Activated CD8-positive, alpha-beta memory T cell treated with anti-CD3 and anti-CD28 coated beads for 4 hours (primary cell): ENCODE measurements around the gene NFYA.

Source experiments
- DNase-seq, 2 donors: peaks; one replicate each; pipeline ENCODE4 v3.0.0-alpha.2; 2020; ENCODE audit warnings: low read depth in 2 of 2

Gene NFYA

DNA sequence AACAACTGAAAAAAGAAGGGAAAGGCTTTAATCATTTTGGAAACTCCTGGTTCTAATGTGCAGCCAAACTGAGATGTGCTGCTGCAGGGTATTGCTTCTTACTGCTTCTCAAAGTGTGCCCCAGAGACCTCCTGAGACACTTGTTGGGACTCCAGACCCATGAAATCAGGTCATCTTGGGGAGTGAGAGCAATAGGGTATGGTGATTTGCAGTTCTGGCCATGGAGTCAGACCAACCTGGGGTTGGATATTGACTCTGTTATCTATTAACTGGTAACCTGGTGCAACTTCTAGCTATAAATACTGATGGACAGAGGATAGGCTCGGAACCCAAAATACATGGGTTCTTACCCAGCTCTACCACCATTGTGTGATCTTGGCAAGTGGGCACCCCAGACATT, 26.7 kb upstream of the NFYA start:
- no peak for DNase-seq

DNA sequence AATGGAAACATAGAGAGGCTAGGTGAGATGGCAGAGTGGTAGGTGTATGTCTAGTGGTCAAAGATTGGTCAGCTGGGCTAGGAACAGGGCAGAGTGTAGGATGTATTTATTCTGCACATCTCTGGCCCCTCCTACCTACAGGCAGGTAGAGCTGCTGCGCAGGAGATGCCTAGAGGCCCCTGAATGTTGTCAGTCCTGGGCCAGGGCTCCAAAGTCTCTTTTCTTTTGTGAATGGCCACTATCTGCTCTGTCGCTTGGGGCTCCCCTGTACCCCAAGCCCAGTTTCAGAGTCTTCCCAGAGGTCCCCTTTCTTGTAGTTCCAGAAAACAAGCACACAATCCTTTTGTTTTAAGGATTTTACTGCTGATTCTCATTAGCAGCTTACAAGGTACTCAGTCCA, 25.5 kb upstream of the NFYA start:
- no peak for DNase-seq

DNA sequence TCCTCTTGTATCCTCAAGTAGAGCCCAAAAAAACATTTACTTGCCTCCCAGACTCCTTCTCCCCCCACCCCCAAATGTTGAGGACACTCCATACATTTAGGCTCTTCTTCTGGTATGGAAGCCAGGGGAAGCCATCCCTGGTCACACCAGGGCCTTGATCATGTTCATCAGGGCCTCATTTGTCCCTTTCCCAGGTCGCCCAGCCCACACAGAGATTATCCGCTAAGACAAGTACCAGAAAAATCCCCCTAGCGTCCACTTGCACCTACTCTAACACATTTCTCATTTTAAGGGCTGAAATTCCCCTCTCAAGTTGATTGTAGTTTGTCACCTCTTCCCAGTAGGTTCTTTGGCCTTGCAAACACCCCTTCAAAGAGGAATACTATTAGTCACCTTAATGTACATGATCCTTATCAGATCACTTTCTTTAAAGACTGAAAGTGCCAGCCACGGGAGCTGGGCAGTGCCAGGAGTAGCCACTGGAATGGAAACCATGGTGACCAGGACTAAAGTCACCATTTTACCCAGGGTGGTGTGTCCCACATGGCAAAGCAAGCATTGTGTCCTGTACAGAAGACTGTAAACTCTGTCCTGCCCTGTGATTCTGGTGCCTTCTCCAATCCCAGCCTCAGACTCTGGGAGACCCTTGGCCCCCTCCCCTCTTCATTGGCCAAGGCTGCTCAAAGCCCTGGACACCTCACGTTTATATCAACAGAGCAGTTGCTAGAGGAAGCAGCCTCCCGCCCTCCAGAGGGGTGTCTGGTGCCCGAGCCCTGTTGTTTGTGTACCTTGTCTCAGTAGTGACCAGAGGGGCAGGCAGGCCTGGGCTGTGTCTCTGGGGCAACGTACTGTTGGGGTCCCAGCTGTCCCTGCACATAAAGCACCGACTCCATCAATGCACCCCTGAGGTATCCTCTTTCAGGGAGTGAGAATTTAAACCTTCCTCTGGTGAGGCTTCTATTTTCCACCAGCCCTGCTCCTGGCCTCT, 24.7 kb upstream of the NFYA start:
- DNase-seq, result no peak

DNA sequence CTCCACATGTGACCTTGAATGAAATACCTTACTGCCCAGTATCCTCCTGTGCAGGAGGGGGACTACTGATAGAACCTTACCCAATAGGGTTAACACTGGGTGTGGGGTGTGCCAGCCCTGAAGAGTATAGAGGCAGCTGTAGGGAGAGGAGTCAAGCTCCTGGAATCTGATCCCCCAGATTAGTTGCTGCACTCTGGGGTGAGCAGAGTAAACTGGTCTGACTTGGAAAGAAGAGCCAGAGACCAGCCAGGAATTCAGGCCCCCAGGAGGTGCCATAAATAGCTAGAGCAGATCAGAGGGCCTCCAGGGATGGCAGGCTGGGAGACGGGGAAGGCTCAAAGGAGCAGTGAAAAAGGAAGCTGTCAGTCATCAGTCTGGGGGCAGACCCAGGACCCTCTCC, 23.3 kb upstream of the NFYA start:
- DNase-seq, result no peak

DNA sequence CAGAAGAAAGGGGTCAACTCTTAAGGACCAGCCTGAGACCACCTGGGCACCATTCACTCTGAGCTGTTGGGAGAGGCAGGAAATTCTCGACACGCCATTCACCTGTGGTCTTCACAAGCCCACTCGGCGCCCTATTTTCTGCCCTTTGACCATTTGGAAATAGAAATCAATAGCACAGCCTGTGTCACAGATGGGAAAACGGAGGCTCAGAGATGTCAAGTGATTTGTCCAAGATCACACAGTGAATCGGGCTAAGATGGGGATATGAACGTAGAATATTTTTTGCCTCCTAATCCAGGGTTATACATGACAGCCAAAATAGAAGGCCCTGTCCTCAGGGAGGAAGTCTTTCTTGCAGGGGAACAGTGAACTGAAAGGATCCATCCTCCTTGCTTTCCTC, 22.8 kb upstream of the NFYA start:
- DNase-seq, result no peak

DNA sequence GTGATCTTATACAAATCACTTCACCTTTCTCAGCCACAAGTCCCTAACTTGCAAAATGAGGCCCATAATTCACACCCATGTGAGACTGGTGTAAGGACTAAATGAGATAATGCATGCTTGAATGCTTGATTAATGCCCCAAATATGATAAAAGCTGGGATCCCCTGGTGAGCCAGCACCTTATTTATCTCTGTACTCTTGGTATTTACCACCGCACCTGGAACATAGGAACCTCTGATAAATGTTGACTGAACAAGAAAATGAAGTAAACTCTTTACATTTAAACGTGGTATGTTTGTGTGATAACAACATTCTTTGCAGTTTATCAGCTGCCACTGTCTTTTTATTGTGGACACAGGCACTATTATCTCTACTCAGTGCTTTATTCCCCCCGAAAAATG, 22.2 kb upstream of the NFYA start:
- no peak for DNase-seq

DNA sequence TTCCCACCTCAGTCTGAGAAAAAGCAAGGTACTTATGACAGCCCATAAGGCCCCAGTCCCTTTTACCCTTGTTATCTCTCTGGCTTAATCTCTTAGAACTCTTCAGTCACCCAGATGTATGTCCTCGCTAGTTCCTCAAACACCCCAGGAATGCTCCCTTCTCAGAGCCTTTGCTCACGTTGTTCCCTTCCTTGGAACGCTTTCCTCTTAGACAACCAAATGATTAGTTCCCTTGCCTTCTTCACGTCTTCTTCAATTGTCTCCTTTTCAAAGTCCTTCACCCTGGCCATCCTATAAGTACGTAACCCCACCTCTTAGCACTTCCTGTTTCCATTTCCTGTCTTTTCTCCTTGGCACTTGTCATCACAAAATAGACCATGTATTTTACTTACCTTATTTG, 20.9 kb upstream of the NFYA start:
- DNase-seq, result no peak

DNA sequence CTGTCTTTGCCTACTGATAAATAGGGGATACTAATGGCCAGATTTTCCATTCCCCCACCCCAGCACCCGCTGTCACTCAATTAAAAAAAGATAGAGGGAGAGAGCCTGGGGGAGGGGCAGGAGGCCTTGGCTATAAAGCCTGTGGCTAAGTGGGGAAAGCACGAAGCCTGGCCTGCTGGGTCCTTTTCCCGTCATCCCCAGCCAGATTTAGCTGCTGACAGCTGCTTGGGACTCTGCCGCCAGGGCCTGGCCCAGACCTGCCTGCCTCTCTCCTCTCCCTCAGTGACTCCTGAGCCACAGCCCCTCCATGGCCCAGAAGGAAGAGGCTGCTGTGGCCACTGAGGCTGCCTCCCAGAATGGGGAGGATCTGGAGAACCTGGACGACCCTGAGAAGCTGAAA, 19.7 kb upstream of the NFYA start, which contains the start of gene APOBEC2:
Gene APOBEC2 (plus strand): TSS at position 162 of the 400 bp plus-strand sequence. CDS start 146 bp downstream, at position 308.
- DNase-seq, result no peak

DNA sequence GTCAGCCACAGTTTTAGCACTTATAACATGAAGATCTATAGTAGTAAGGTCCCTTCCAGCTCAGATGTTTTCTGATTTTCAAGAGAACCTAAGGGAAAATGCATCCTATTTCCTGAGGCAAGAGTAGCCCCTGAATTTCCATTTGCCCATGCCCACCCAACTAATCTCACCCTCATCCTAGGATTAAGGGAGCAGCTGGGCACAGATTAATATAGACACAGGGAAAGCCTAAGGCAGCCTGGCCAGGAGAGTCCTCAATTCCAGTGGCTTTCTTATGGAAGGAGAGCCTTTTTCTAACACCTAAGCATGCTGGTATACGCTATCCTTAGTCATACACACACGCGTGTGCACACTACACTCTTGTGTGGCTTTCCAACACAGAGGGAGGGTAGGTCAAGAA, 18.3 kb upstream of the NFYA start:
- DNase-seq, result no peak

DNA sequence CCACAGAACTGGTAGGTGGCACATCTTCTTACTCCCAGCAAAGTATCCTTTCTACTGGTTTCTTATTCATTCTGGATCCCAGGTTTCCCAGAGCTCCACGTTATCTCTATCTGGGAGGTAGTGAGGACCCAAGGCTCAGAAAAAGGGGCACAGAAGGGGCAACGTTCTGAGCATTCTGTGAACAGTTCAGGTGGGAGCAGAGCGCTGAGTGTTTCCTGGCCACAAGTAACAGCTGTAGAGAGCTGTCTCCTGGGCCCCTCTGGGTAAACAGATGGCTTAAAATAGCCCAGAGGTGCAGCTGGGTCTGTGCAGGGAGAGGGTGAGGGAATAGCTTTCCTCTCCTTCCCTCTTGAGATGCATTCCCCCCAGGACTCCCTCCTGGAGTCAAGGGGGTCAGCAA, 17.6 kb upstream of the NFYA start:
- no peak for DNase-seq

DNA sequence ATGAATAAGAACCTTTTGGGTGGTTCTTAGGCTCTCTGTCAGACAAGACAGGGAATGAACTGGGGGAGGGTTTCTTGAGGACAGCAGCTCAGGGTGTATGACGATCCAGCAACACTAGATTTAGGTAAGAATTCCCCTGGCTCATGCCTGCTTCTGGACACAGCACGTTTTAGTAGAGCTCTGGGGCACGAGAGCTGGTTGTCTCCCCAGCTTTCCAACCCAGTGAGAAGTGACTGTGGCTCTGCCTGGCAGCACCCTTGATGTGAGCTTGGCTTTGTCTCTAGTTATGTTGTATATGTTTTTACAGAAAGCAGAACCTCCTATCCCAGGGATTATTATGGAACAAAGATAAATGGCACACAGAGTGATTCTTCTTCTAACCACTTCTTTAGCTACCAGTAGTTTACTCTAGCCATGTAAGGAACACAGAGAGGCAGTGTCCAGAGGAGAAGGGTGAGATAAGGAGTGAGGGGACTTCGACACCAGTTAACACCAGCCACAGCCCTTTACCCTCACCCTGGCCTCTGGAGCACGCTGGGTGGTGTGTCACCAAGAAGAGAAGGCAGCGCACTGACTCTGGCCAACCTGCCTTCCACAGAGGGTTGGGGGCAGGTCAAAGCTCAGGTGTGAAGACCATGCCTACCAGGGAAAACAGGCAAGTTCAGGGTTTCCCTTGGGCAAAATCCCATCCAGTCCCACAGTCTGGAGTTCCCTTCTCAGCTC, 15.8 kb upstream of the NFYA start:
- no peak for DNase-seq

DNA sequence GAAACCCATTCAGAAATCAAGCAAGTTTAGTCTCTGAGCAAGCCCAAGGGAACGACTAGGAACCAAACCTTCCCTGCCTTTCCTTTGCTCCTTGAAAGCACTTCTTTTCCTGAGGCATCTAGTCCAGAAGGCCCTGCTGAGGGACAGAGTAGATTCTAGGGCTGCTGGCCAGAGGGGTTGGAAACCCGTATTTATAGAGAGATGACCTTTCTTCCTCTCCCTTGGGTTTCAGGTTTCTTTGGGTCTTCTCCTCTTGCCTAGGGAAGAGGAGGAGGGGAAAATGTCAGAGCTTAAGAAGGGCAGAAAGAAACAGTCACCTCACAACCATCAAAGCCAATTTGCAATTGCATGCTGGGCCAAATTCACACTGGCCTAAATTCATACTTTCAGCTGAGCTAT, 14.0 kb upstream of the NFYA start:
- DNase-seq, result no peak

DNA sequence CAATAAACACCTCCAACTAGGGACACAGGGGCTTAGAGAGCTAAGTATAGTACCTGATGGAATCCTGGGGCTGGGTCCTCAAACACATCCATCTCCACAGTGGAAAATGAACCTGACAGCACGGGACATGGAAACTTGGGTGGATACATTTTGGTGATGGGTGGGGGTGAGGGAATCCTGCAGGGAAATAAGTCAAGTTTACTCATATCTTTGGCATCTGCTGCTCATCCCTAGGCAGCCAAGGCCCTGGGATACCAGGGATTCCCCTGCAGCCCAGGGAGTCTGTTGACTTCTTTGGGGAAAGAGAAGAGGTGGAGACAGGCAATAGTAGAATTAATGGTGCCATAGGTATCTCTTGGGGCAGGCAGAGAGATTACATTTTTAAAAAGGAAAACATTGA, 13.2 kb upstream of the NFYA start:
- DNase-seq, result no peak

DNA sequence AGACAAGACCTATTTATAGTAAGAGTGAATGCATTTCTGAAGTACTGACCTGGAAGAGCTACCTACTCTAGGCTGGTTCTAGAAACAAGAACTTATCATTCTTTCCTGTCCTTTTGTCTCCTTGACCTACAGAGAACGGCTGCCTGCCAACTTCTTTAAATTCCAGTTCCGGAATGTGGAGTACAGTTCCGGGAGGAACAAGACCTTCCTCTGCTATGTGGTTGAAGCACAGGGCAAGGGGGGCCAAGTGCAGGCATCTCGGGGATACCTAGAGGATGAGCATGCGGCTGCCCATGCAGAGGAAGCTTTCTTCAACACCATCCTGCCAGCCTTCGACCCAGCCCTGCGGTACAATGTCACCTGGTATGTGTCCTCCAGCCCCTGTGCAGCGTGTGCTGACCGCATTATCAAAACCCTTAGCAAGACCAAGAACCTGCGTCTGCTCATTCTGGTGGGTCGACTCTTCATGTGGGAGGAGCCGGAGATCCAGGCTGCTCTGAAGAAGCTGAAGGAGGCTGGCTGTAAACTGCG, 11.5 kb upstream of the NFYA start:
- no peak for DNase-seq

DNA sequence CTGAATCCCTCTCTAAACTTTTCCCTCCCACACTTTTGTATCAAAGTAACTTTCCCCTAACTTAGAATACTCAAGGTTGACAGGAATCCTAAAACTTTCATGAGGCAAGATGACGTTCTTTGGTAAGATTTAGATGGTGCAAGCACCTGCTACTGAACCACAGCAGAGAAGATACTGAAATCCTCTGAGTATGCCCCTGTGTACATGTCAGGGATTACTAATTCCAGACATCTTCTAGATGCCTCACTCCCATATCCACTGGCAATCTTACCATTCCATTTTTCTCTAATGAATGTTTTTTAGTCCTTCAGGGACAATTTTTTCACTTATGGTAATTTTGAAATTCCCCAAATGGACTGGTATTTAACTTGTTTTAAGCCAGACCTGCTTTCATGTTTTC, 10.7 kb upstream of the NFYA start:
- DNase-seq, result no peak

DNA sequence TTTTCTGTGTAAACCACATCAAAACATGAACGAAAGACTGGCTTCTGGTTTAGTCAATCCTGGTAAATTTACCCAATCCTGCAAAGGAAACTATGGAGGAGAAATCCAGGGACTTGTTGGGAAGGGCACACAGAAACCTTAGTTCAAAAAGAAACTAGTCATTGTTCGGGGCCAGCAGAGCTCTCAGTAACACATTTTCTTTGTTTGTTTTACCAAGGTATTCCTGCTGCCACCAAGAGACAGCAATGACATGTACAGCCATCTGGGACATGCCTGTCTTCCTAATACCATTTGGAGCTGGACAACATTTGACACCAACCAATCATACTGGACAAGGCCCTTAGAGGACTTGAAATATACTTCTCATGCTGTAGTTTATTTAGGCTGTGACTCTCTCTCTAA, 8.9 kb upstream of the NFYA start:
- DNase-seq, result no peak

DNA sequence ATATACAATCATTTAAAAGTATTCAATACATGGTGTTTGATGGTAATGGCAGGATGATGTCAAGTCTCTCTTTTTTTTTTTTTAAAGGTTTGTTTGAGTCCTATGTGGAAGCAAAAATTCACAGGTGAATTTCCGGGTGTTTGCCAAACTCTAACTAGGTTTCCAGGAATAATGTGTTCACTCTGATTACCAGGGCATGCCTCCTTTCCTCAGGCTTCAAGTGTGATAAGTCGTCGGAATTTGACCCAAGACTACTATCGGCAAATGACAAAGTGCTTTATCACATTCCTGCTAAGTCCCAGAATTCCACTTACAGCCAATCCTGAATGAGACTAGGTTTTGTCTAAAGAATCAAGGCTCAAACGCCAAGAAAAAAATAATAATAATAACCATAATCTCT, 7.9 kb upstream of the NFYA start:
- DNase-seq, result no peak

DNA sequence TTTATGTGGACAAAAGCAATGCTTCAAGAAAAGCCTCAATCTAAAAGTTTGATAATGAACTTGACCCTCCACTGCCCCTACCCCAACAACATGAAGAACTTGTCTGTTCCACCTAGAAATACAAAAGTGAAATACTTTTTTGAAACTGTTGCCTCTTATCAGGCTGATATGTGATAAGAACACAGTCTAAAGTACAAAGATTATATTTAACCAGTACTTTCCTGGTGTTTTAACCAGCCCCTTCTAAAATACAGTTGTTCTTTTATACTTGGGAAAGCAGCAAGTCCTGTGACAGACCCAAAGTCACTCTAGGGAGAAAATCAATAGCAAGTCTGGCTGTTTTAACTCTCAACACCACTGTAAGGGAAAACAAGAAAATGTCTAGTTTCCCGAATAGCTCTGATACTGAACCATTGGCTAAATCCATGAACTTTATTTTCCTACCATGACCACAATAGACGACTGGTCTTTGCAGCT, 7.2 kb upstream of the NFYA start:
- no peak for DNase-seq

DNA sequence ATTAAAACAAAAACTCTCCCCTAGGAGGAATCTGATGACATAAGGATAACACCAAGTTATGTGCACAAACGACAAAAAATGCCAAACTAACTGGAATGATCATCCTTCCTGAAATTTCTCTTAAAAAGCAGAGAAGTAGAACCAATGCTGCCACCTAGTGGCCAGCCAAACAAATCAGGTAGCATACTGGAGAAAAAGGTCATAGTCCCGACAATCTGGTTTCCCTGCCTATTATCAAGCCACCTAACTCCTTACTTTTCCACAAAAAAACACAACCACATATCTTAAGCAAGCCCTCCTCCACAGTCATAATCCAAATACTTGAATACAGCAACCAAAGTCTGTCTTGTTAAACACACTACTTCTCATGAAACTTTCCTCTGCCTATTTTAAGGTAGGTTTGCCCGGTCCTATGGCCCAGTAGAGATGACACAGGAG, 5.9 kb upstream of the NFYA start:
- DNase-seq, result peak; percentile 34 to 35

DNA sequence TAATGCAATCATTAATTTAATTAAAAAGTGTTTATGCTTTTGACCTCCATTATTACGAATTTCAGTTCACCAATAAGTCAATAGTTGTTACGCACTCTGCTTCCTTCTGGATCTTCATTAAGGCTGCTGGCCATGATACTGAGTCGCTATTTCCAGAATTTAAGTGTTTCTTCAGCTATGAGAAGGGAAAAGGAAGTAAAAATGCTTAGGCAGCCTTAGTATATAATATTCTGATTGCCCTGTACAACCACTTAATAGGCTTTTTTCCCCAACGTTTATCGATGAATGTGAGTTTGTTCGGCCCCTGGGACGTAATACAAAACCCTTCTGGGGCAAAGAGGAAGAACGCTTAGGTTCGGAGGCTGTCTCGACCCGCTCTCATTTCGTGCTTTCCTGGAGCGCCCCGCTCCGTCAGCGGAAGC, 1.3 kb upstream of the NFYA start:
- no peak for DNase-seq

DNA sequence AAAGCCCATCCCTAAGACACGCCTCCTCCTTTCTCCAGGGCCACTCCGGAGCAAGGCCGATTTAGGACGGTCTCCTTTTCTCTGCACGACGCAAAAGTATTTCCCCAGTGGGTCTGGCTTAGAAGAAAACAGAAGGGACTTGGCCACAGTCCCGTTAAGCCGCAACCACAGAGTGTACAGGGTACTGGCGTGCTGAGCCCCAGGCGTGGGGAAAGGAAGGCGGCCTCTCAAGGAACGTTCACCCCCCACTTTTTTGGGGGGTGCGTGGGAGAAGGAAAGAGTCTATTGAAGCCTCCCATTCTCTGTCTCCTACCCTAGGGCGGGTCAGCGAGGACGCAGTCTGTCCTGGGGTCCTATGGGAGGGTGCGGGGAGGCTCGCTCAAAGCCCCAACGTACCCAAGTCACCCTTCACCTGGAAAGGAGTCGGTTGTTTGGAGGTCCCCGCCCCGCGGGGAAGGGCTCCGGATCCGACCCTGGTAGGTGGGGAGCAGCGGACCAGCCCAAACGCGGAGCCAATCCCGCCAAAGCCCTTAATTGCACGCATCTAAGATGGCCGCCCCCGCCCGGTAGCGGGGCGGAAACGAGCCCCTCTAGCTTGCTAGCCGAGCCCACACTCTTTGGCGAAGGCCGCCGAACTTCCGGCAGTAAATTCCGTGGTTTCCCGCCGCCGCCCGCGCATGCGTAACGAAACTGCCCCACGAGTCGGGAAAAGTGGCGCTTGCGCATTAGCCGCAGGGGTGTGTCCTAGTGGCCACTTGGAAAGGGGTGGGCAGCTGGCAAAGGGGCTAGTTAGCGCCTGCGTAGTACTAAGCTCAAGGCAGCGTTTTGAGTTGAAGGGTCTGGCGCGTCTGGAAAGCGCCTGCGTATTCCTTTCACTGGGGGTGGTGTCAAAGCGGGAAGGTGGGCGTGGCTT, 595 bp upstream of the NFYA start, which contains the start of gene OARD1:
Gene OARD1 (minus strand): TSS at position 434 of the 913 bp plus-strand sequence. CDS start 722 bp downstream, outside the sequence.
- DNase-seq, result peak; percentile 99 to 100
